HepG2 (cell line): ENCODE measurements around the gene TMIGD2. TPM values are rescaled to one million over a fixed set of nuclear protein-coding genes. Genes with fewer than 3 reads are reported as not detected.

Experiments
- AGO1 ChIP-seq: fragments of 200-400 bp; formaldehyde crosslinking; IDR thresholded peaks from 2 replicates; pipeline ENCODE4 v1.6.1; 2017; ENCODE audit warnings: mild to moderate bottlenecking, low read depth, low read length, moderate library complexity; ENCODE audit not compliant: poor library complexity, severe bottlenecking
- CEBPG ChIP-seq: IDR thresholded peaks from 2 replicates; pipeline ENCODE4 v1.6.1; 2016
- CTCF ChIP-seq: sonication (generic); formaldehyde crosslinking; IDR thresholded peaks from 2 replicates; pipeline ENCODE4 v1.5.0; 2020; ENCODE audit warnings: mild to moderate bottlenecking, missing genetic modification reagents, moderate library complexity
- DPF2 ChIP-seq: sonication (generic); formaldehyde crosslinking; IDR thresholded peaks from 2 replicates; pipeline ENCODE4 v1.4.0; 2020; ENCODE audit warnings: mild to moderate bottlenecking, low read depth, missing genetic modification reagents, borderline replicate concordance
- HIVEP1 ChIP-seq: sonication (generic); formaldehyde crosslinking; IDR thresholded peaks from 2 replicates; pipeline ENCODE4 v1.4.0; 2020; ENCODE audit warnings: mild to moderate bottlenecking, missing genetic modification reagents
- MBD4 ChIP-seq: IDR thresholded peaks from 2 replicates; pipeline ENCODE4 v1.6.1; 2012; ENCODE audit warnings: low read length, inconsistent platforms, borderline replicate concordance
- MXI1 ChIP-seq: IDR thresholded peaks from 3 replicates; pipeline ENCODE4 v1.6.1; 2012; ENCODE audit warnings: low read depth, low read length, inconsistent platforms, borderline replicate concordance
- NCOA2 ChIP-seq: sonication (generic); formaldehyde crosslinking; IDR thresholded peaks from 2 replicates; pipeline ENCODE4 v1.8.0; 2022; ENCODE audit warnings: inconsistent platforms
- NFKB2 ChIP-seq: sonication (generic); formaldehyde crosslinking; IDR thresholded peaks from 2 replicates; pipeline ENCODE4 v1.4.0; 2020; ENCODE audit warnings: missing genetic modification reagents, borderline replicate concordance
- RAD21 ChIP-seq: fragments of 450-650 bp; formaldehyde crosslinking; IDR thresholded peaks from 2 replicates; pipeline ENCODE4 v1.5.0; 2020; ENCODE audit warnings: mild to moderate bottlenecking
- RERE ChIP-seq: IDR thresholded peaks from 2 replicates; pipeline ENCODE4 v1.6.1; 2016; ENCODE audit warnings: low read depth, missing genetic modification reagents, missing compliant biosample characterization
- SETDB1 ChIP-seq: sonication (generic); formaldehyde crosslinking; IDR thresholded peaks from 2 replicates; pipeline ENCODE4 v1.5.1; 2020; ENCODE audit warnings: missing genetic modification reagents, mild to moderate bottlenecking, borderline replicate concordance
- SIX4 ChIP-seq: sonication (generic); formaldehyde crosslinking; IDR thresholded peaks from 2 replicates; pipeline ENCODE4 v1.4.0; 2020; ENCODE audit warnings: missing genetic modification reagents
- SMAD3 ChIP-seq: sonication (generic); formaldehyde crosslinking; IDR thresholded peaks from 2 replicates; pipeline ENCODE4 v1.4.0; 2020; ENCODE audit warnings: missing genetic modification reagents
- SPEN ChIP-seq: sonication (generic); formaldehyde crosslinking; IDR thresholded peaks from 2 replicates; pipeline ENCODE4 v1.5.1; 2020; ENCODE audit warnings: low read depth, mild to moderate bottlenecking, missing genetic modification reagents
- TEAD3 ChIP-seq: optimal IDR thresholded peaks from 2 replicates; pipeline ENCODE3; 2016; ENCODE audit warnings: borderline replicate concordance
- ZBTB38 ChIP-seq: sonication (generic); formaldehyde crosslinking; IDR thresholded peaks from 2 replicates; pipeline ENCODE4 v1.5.1; 2020; ENCODE audit warnings: mild to moderate bottlenecking, missing genetic modification reagents
- ZBTB44 ChIP-seq: sonication (generic); formaldehyde crosslinking; IDR thresholded peaks from 2 replicates; pipeline ENCODE4 v1.4.0; 2020; ENCODE audit warnings: missing genetic modification reagents
- ZNF180 ChIP-seq: sonication (generic); formaldehyde crosslinking; IDR thresholded peaks from 2 replicates; pipeline ENCODE4 v1.4.0; 2020; ENCODE audit warnings: low read depth, missing genetic modification reagents, borderline replicate concordance
- ZNF235 ChIP-seq: sonication (generic); formaldehyde crosslinking; IDR thresholded peaks from 2 replicates; pipeline ENCODE4 v1.8.1; 2023; ENCODE audit warnings: mild to moderate bottlenecking, missing genetic modification reagents, borderline replicate concordance
- ZNF468 ChIP-seq: sonication (generic); formaldehyde crosslinking; IDR thresholded peaks from 2 replicates; pipeline ENCODE4 v1.8.0; 2022; ENCODE audit warnings: mild to moderate bottlenecking, moderate library complexity, missing genetic modification reagents
- polyA plus RNA-seq, 8 experiments: library from polyadenylated mRNA; depleted of rRNA in 3 of 8; stranded (reverse) in 7 of 8; unstranded in 1 of 8; fragments of >200 nt; fragmentation: Illumina TruSeq in 4 of 8; extraction: Trizol in 4 of 8; gene quantifications; 2 replicates each; pipeline versions ENCODE4 v1.2.1 to v1.2.3, GENCODE V29; 2011 to 2016; ENCODE audit warnings: low read depth in 4 of 8, missing spikeins in 1 of 8, mixed read lengths in 1 of 8; ENCODE audit not compliant: insufficient read depth in 1 of 8
- total RNA-seq, 5 experiments: library from RNA; depleted of rRNA; stranded (reverse); fragments of >200 nt; fragmentation: Illumina TruSeq; extraction: Trizol; gene quantifications; 2 replicates each; pipeline ENCODE4 v1.2.3, GENCODE V29; 2016; ENCODE audit warnings: low read depth in 1 of 5

TMIGD2 gene
- total and polyA plus RNA-seq, 2 of the 13 experiments (the other 11 are each of a cell fraction or from before 2014, with no cell fraction given) = 0.11 to 1.0 TPM

GRCh38 chr19:4246767-4247593 lies 55.2 kb downstream of the TMIGD2 start, which contains the start of gene YJU2 (continued):
- TF ChIP-seq RAD21 (CRISPR knock-in tag) (0 out of 2 replicates have a peak, but pooled peaks have one; percentile 38), ZNF235 (0 out of 2 replicates have a peak, but pooled peaks have one; percentile 44), SMAD3 (CRISPR knock-in tag) (peak; percentile 56; the same call in 1 of the 2 replicates), CEBPG (peak; percentile 22; the same call in 1 of the 2 replicates), CTCF (CRISPR knock-in tag) (peak; percentile 66), SPEN (CRISPR knock-in tag) (peak; percentile 59; the same call in 1 of the 2 replicates), RERE (CRISPR knock-in tag) (no peak), SETDB1 (CRISPR knock-in tag) (no peak), DPF2 (CRISPR knock-in tag) (no peak), HIVEP1 (peak; percentile 39; the same call in 1 of the 2 replicates), ZBTB44 (CRISPR knock-in tag) (no peak; the same call in 1 of the 2 replicates), ZNF180 (CRISPR knock-in tag) (no peak), ZBTB38 (CRISPR knock-in tag) (peak; percentile 63; the same call in 1 of the 2 replicates), ZNF468 (CRISPR knock-in tag) (no peak), NFKB2 (CRISPR knock-in tag) (no peak), MXI1 (peak; percentile 83; the same call in 2 of the 3 replicates), TEAD3 (CRISPR knock-in tag) (peak; percentile 49), SIX4 (CRISPR knock-in tag) (no peak), MBD4 (no peak), AGO1 (no peak), NCOA2 (CRISPR knock-in tag) (peak; percentile 46; the same call in 1 of the 2 replicates)
